Stomach smooth muscle (tissue), 2 donors: ENCODE results near the gene LPP.

Source experiments
- H3K27ac ChIP-seq: one replicate; pipeline ENCODE4 v1.7.0; 2013; ENCODE audit warnings: mild to moderate bottlenecking, low read length, inconsistent platforms
- H3K27me3 ChIP-seq, 2 donors: one replicate each; pipeline ENCODE4 v1.7.0; 2013; ENCODE audit warnings: low read length in 2 of 2; ENCODE audit not compliant: insufficient read depth in 2 of 2, control insufficient read depth in 1 of 2
- H3K36me3 ChIP-seq, 2 donors: one replicate each; pipeline ENCODE4 v1.7.0; 2013; ENCODE audit warnings: low read length in 2 of 2; ENCODE audit not compliant: control insufficient read depth in 2 of 2, insufficient read depth in 2 of 2
- H3K4me1 ChIP-seq: one replicate; pipeline ENCODE4 v1.7.0; 2013; ENCODE audit warnings: low read length; ENCODE audit not compliant: control insufficient read depth, insufficient read depth
- H3K4me3 ChIP-seq, 2 donors: one replicate each; pipeline ENCODE4 v1.7.0; 2013; ENCODE audit warnings: low read length in 2 of 2
- H3K9ac ChIP-seq, 2 donors: one replicate each; pipeline ENCODE4 v1.7.0; 2013; ENCODE audit warnings: low read length in 2 of 2, mild to moderate bottlenecking in 1 of 2
- H3K9me3 ChIP-seq, 2 donors: one replicate each; pipeline ENCODE4 v1.7.0; 2013; ENCODE audit warnings: low read length in 2 of 2; ENCODE audit not compliant: control insufficient read depth in 2 of 2
- donor health status: healthy.
- donor health status: Pancreatic carcinoma.

The LPP gene

GRCh38 chr3:188353426-188353825, 199.5 kb downstream of the LPP start:
- no peak overlapping the region for H3K9ac ChIP-seq
- peaks cover 0 to 5% of the 10 kb centered on the region in 2 donors for H3K36me3 ChIP-seq
- H3K27ac ChIP-seq: no peak overlapping the region

GRCh38 chr3:188358787-188359493, 205.0 kb downstream of the LPP start:
- Histone ChIP-seq H3K27me3 (no peaks in the 10 kb centered on the region), H3K9me3 (no peaks in the 10 kb centered on the region), H3K27ac (no peak overlapping the region), H3K4me3 (peak overlapping the region in 1 of 2 donors; percentile 45), H3K9ac (peak overlapping the region in 1 of 2 donors; percentile 31), H3K36me3 (peaks cover 0 to 7% of the 10 kb centered on the region in 2 donors), H3K4me1 (peaks cover 20% of the 10 kb centered on the region)

More at GRCh38 chr3:188353426-188353825, 199.5 kb downstream of the LPP start:
- H3K27me3 ChIP-seq: no peaks in the 10 kb centered on the region
- H3K9me3 ChIP-seq: no peaks in the 10 kb centered on the region
- no peak overlapping the region for H3K4me3 ChIP-seq
- H3K4me1 ChIP-seq: peaks cover 46% of the 10 kb centered on the region

GRCh38 chr3:188360364-188360881, 206.5 kb downstream of the LPP start:
- Histone ChIP-seq H3K27ac (no peak overlapping the region), H3K9me3 (no peaks in the 10 kb centered on the region), H3K4me1 (peaks cover 24% of the 10 kb centered on the region), H3K4me3 (no peak overlapping the region), H3K27me3 (no peaks in the 10 kb centered on the region), H3K9ac (no peak overlapping the region), H3K36me3 (peaks cover 3 to 7% of the 10 kb centered on the region in 2 donors)

- Histone ChIP-seq H3K27me3 (no peaks in the 10 kb centered on the region), H3K36me3 (peaks cover 3 to 7% of the 10 kb centered on the region in 2 donors), H3K9ac (no peak overlapping the region), H3K9me3 (no peaks in the 10 kb centered on the region), H3K4me3 (no peak overlapping the region), H3K4me1 (peaks cover 33% of the 10 kb centered on the region), H3K27ac (no peak overlapping the region)
These were observed 207.9 kb downstream of the LPP start for GRCh38 chr3:188361888-188362287.

- Histone ChIP-seq H3K9ac (no peak overlapping the region), H3K9me3 (no peaks in the 10 kb centered on the region), H3K4me3 (no peak overlapping the region), H3K27ac (no peak overlapping the region), H3K4me1 (peaks cover 33% of the 10 kb centered on the region), H3K36me3 (peaks cover 3 to 7% of the 10 kb centered on the region in 2 donors), H3K27me3 (no peaks in the 10 kb centered on the region)
These were observed 208.5 kb downstream of the LPP start for GRCh38 chr3:188362405-188362831.

GRCh38 chr3:188365184-188365583, 211.2 kb downstream of the LPP start:
- Histone ChIP-seq H3K27ac (no peak overlapping the region), H3K9ac (no peak overlapping the region), H3K4me1 (peaks cover 17% of the 10 kb centered on the region), H3K27me3 (no peaks in the 10 kb centered on the region), H3K4me3 (no peak overlapping the region), H3K9me3 (no peaks in the 10 kb centered on the region), H3K36me3 (peaks cover 3 to 7% of the 10 kb centered on the region in 2 donors)

- Histone ChIP-seq H3K9ac (no peak overlapping the region), H3K36me3 (peaks cover 3% of the 10 kb centered on the region in 2 donors), H3K4me3 (no peak overlapping the region), H3K27me3 (no peaks in the 10 kb centered on the region), H3K9me3 (no peaks in the 10 kb centered on the region), H3K27ac (peak overlapping the region; percentile 49), H3K4me1 (peaks cover 17% of the 10 kb centered on the region)
These were observed 212.2 kb downstream of the LPP start for GRCh38 chr3:188365988-188366698.

- H3K4me1 ChIP-seq: peaks cover 16% of the 10 kb centered on the region
- H3K9me3 ChIP-seq: no peaks in the 10 kb centered on the region
- peaks cover 3% of the 10 kb centered on the region in 2 donors for H3K36me3 ChIP-seq
- no peaks in the 10 kb centered on the region for H3K27me3 ChIP-seq
- no peak overlapping the region for H3K27ac ChIP-seq
- no peak overlapping the region for H3K9ac ChIP-seq
- no peak overlapping the region for H3K4me3 ChIP-seq
These were observed 213.7 kb downstream of the LPP start for GRCh38 chr3:188367678-188368077.

GRCh38 chr3:188369526-188369925, 215.6 kb downstream of the LPP start:
- Histone ChIP-seq H3K27me3 (no peaks in the 10 kb centered on the region), H3K9ac (no peak overlapping the region), H3K36me3 (peaks cover 0 to 3% of the 10 kb centered on the region in 2 donors), H3K4me1 (peaks cover 16% of the 10 kb centered on the region), H3K4me3 (no peak overlapping the region), H3K27ac (peak overlapping the region; percentile 46), H3K9me3 (no peaks in the 10 kb centered on the region)

GRCh38 chr3:188370081-188370830, 216.3 kb downstream of the LPP start:
- Histone ChIP-seq H3K4me3 (no peak overlapping the region), H3K27ac (peak overlapping the region; percentile 46), H3K9ac (no peak overlapping the region), H3K4me1 (peaks cover 14% of the 10 kb centered on the region), H3K36me3 (peaks cover 0 to 1% of the 10 kb centered on the region in 2 donors), H3K9me3 (no peaks in the 10 kb centered on the region), H3K27me3 (no peaks in the 10 kb centered on the region)
